HG02884 (cell line): Measurements from ENCODE around the gene AMIGO1.

Experiments
- ATAC-seq: cut with Tn5 transposase; IDR thresholded peaks from one replicate; pipeline ENCODE4 v1.9.1; 2021; ENCODE audit warnings: mild to moderate bottlenecking, moderate library complexity; ENCODE audit not compliant: unreplicated experiment

Gene AMIGO1

GRCh38 chr1:109503935-109504334, 5.6 kb downstream of the AMIGO1 start:
- no peak for ATAC-seq

DNA sequence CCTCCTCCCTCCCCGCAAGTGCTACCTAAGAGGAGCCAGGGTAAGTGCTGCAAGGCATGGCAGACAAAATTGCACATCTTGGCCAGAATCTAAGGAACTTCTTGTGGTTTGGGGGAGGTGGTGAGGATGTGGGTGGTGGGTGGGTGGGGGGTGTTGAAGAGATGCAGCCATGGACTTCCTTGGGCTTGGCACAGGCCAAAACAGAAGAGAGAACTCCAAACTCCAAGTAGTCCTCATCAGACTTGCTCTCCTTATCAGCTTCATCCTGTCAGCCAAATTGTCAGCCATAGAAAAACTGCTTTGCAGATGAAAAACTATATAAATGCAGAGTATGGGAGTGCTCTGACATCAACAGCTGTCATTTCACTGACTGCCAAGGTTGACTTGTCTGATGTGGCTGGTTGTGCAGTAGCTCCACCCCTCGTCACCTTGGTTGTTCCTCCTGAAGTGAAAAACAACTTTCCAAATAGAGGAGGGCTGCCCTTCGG, 7.1 kb downstream of the AMIGO1 start:
- ATAC-seq = no peak

- ATAC-seq = no peak
Measured at GRCh38 chr1:109501644-109502363, 7.7 kb downstream of the AMIGO1 start.

GRCh38 chr1:109500941-109501381, 8.6 kb downstream of the AMIGO1 start:
- ATAC-seq = no peak

- ATAC-seq = no peak
Measured at GRCh38 chr1:109499661-109500536, 9.6 kb downstream of the AMIGO1 start.

- ATAC-seq = no peak
Measured at GRCh38 chr1:109499081-109499480, 10.4 kb downstream of the AMIGO1 start.

DNA sequence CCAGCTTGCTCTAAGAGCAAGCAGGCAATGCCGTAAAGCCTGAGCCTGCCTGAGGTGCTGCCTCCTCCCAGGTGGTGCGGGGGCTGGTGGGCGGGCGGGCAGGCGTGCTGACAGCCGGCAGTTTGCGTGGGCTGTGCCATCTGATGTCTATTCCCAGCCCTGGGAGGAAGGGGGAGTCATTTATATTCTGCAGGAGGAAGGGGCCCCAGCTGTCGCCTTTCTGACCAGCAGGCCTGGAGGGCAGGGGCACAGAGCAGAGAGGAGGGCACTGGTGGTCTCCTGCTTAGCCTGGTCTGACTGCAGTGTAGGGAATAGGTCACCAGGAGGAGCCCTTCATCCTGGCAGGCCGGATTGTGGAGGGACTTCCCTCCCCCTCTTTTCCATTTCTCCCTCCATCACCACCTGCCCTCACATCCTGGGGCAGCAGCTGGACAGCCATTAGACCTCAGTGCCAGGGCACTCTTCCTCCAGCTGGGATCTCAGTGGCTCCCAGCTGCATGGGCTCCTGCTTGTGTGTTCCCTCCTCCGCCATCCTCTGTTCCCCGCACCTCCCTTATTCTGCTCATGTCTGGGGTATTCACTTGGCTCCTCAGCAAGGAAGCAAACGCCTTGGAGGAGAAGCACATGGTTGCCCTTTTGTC, 11.2 kb downstream of the AMIGO1 start:
- ATAC-seq = no peak

- no peak for ATAC-seq
Measured at GRCh38 chr1:109497449-109498160, 11.9 kb downstream of the AMIGO1 start.

GRCh38 chr1:109495738-109496137, 13.8 kb downstream of the AMIGO1 start:
- ATAC-seq = no peak

DNA sequence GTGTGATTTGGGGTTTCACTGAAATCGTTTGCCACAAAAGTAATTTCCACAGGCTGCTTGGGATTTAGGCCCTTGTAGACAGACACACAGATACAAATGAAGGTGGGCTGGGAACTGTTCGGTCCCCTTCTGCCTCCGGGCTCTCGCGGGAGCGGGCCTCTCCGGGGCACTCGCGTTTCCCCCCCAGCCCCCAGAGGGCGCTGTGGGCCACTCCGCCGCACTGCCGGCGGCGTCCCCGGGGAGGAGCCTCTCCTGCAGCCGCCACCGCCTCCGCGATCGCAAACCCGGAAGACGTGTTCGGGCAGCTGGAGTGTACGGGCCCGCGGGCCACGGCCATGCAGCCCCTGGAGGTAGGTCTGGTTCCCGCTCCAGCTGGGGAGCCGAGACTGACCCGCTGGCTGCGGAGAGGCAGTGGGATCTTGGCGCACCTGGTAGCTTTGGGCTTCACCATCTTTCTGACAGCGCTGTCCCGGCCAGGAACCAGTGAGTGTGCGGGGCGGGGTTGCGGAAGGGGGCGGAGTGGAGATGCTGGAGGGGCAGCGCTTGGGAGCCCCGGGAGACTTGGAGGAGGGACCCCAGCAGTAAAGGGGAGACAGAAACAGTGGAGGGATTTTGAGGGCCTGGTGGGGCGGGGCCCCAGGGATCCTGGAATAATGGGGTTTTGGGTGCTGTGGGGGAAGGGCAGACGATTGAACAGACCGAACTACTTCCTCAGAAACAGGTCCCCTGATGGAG, 15.6 kb downstream of the AMIGO1 start, which contains the start of gene CYB561D1:
CYB561D1 (plus strand) TSS at position 290 of the 735 bp plus-strand sequence; CDS start at position 336, 46 bp downstream.
- peak; percentile 92 for ATAC-seq

GRCh38 chr1:109493227-109493626, 16.3 kb downstream of the AMIGO1 start:
- no peak for ATAC-seq

DNA sequence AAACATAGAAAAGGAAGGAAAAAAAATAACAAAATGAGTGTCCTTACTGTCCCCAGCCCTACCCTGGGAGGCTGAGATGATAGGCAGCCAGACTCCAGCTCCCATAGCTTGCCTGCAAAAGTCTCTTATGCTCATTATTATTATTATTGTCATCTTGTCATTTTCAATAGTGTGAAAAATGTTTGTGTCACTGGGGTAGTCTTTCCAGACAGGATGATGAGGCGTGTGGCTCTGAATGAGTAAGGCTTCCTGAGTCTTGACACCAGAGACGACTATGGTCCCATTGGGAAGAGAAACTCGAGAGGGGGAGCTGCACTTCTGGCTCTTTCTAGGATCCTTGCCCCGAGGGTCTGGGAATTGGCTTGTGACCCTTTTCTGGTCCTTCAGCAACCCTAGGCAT, 16.7 kb downstream of the AMIGO1 start:
- ATAC-seq = no peak

DNA sequence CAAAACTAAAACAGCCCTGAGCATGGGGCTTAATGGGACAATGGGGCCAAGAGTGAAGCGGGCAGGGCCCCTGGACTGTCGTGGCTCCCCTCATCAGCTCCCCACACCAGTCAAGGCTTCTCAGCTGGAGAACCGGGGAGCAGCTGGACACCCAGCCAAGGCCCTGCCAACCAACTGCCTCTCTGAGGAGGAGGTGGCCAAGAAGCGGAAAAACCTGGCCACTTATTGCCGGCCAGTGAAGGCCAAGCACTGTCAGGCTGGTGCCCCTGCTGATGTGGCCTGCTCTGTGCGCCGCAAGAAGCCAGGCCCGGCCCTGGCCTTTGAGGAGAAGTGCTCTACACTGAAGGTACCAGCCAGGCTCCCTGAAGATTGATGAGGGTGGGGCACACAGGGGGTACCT, 18.2 kb downstream of the AMIGO1 start:
- no peak for ATAC-seq

DNA sequence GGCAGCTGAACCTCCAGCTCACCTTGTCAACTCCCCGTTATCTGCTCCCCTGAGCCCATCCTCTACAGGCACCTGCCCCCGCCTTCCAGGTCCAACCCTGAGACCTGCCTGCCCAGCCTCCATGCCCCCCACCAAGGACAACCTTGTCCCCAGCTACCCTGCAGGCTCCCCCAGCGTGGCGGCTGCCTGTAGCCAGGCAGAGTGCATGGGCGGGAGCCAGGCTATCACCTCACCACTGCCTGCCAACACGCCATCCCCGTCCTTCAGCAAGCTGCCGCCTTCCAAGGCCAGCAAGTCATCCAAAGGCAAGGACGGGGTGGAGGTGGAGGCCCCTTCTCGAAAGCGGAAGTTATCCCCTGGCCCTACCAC, 18.6 kb downstream of the AMIGO1 start:
- ATAC-seq = no peak

DNA sequence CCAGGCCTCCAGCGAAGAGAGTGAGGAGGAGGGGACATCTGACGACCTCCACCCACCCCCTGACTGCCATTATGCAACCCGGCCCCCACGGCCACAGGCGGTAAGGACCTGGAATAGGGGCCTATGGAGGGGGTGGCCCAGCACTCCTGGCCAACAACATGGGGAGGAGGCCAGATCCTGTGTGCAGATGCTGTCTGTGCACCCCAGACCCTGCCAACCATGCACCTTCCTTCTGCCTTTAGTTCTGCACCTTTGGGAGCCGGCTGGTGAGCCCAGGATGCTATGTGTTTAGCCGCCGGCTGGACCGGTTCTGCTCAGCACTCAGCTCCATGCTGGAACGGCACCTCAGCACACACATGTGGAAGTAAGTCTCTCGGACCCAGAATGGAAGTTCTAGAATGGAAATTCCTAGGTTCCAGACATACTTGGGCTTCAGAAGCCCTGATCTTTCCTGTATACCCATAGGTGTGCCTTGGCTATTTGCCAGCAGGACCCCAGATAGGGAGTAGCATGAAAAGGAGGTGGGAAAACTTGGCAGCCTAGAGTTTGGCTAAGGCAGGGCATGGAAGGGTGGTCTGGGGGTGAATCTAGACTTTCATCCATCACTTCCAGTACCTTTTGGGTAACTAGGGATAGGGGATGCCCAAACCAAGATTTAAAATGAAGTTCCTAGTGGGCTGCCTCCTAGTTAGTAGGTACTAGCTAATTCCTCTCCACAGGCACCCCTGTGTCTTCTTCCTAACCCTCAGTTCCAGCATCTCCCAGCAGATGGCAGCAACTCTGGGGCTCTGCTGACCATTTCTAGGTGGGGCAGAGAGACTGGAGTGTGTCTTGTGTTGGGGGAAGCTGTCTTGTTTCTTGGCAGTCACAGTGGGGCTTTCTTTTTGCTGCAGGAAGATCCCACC, 19.2 kb downstream of the AMIGO1 start:
- no peak for ATAC-seq

DNA sequence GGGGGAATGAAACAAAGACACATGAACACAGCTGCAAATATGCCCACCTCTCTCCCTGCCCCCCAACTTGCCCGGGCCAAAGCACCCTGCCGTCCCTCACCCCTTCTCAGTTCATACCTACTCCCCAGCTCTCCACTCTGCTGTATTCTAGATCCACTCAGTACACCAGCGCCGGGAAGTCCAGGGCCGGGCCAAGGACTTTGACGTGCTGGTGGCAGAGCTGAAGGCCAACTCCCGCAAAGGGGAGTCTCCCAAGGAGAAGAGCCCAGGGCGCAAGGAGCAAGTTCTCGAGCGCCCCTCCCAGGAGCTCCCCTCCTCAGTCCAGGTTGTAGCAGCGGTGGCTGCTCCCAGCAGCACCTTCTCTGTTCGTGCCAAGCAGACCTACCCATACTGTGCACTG, 20.8 kb downstream of the AMIGO1 start:
- no peak for ATAC-seq

GRCh38 chr1:109488201-109488600, 21.3 kb downstream of the AMIGO1 start:
- ATAC-seq = no peak

DNA sequence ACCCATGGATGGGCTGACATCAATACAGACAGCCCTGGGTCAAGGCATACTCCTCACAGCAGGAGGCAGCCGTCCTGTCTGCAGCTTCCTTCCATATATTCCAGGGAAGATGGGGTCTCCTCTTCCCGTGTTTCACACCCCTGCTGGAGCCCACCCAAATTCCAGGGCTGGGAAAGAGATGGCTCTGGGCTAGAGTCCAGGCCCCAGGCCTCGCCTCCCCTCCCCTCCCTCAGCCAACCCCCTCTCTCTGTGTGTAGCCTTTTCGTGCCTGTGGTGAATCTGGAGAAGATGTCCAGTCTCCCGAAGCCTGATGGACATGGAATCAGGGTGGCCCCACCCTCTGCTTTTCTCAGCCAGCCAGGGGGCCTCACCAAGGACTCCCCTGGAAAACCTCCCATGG, 22.3 kb downstream of the AMIGO1 start:
- no peak for ATAC-seq

DNA sequence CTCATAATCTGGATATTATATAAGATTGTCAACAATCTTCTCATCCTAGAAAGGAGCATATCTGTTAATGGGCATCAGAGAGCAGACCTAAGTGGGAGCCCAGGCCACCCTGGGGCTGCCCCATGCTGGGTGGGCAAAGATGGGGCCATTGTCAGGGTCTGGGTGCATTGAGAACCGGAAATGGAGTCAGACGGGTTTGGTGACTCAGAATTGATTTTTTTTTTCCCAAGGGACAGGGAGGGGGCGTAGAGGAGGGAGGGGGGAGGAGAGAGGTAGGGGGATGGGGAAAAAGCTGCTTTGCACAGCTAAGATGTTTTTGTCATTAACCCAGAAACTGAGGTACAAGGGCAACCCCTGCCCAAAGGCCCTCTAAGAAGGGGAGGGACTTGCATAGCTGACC, 24.5 kb downstream of the AMIGO1 start:
- no peak for ATAC-seq
